AG09309 (cell line): ENCODE results near the gene BABAM2.

Source experiments
- DNase-seq: peaks from one replicate; pipeline ENCODE4 v3.0.0-alpha.2; 2010; ENCODE audit warnings: low read depth
- H3K4me3 ChIP-seq: 2 replicates; pipeline ENCODE4 v1.5.1; 2011; ENCODE audit warnings: mild to moderate bottlenecking, low read depth, low read length, moderate library complexity; ENCODE audit not compliant: control insufficient read depth
- CTCF ChIP-seq: IDR thresholded peaks from 2 replicates; pipeline ENCODE4 v1.5.1; 2011; ENCODE audit warnings: mild to moderate bottlenecking, low read depth, low read length, inconsistent platforms; ENCODE audit not compliant: insufficient read depth, control insufficient read depth; ENCODE audit errors: missing control alignments

Gene BABAM2

GRCh38 chr2:28345619-28346018, 455.1 kb downstream of the BABAM2 start:
- no peak for TF ChIP-seq CTCF
- no peak for DNase-seq
- H3K4me3 ChIP-seq, result no peak overlapping the region

- no peak for TF ChIP-seq CTCF
- no peak overlapping the region for H3K4me3 ChIP-seq
- no peak for DNase-seq
Observed at GRCh38 chr2:28346587-28346986, 456.1 kb downstream of the BABAM2 start.

GRCh38 chr2:28347193-28347592, 456.7 kb downstream of the BABAM2 start:
- TF ChIP-seq CTCF, result no peak
- H3K4me3 ChIP-seq, result no peak overlapping the region
- no peak for DNase-seq

GRCh38 chr2:28347596-28347995, 457.1 kb downstream of the BABAM2 start:
- no peak overlapping the region for H3K4me3 ChIP-seq
- no peak for TF ChIP-seq CTCF
- DNase-seq, result no peak

- TF ChIP-seq CTCF, result no peak
- DNase-seq, result no peak
- no peak overlapping the region for H3K4me3 ChIP-seq
Observed at GRCh38 chr2:28348149-28348567, 457.6 kb downstream of the BABAM2 start.

GRCh38 chr2:28348921-28349320, 458.4 kb downstream of the BABAM2 start:
- H3K4me3 ChIP-seq, result no peak overlapping the region
- DNase-seq, result no peak
- no peak for TF ChIP-seq CTCF

- TF ChIP-seq CTCF, result no peak
- no peak for DNase-seq
Observed at GRCh38 chr2:28349546-28350165, 459.1 kb downstream of the BABAM2 start.

More at GRCh38 chr2:28349546-28350165, 459.1 kb downstream of the BABAM2 start:
- no peak overlapping the region for H3K4me3 ChIP-seq
